A172 (cell line): ENCODE data around the gene TOB1. TPM values are rescaled to one million over a fixed set of nuclear protein-coding genes. Genes with fewer than 3 reads are reported as not detected.
"Not testable (repeated sequence)": the region's sequence is repeated elsewhere in the genome, so short reads cannot be mapped to it uniquely, and the experiment has no call there.

Experiments used
- DNase-seq: peaks from one replicate; pipeline ENCODE4 v3.0.0-alpha.2; 2015; ENCODE audit warnings: low spot score
- total RNA-seq: library from RNA; depleted of rRNA; stranded (reverse); fragments of >200 nt; shearing (Covaris generic); gene quantifications from 2 replicates; pipeline ENCODE4 v1.2.3, GENCODE V29; 2014

TOB1 gene
- total RNA-seq, 1 experiment from 2014 or later = 7.2 TPM

- DNase-seq = no peak
Observed at GRCh38 chr17:50898369-50899004, 32.3 kb upstream of the TOB1 start.

DNA sequence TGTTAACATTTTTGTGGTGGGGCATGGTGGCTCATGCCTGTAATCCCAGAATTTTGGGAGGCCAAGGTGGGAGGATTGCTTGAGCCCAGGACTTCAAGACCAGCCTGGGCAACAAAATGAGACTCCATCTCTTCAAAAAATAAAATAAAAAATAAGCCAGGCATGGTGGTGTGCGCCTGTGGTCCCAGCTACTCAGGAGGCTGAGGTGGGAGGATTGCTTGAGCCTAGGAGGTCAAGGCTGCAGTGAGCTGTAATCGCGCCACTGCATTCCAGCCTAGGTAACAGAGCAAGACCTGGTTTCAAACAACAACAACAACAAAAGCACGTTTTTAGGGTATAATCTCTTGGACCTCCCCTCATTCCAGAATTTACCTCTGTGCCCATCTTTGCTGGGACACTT lies 28.4 kb upstream of the TOB1 start:
- DNase-seq = not testable (repeated sequence)

DNA sequence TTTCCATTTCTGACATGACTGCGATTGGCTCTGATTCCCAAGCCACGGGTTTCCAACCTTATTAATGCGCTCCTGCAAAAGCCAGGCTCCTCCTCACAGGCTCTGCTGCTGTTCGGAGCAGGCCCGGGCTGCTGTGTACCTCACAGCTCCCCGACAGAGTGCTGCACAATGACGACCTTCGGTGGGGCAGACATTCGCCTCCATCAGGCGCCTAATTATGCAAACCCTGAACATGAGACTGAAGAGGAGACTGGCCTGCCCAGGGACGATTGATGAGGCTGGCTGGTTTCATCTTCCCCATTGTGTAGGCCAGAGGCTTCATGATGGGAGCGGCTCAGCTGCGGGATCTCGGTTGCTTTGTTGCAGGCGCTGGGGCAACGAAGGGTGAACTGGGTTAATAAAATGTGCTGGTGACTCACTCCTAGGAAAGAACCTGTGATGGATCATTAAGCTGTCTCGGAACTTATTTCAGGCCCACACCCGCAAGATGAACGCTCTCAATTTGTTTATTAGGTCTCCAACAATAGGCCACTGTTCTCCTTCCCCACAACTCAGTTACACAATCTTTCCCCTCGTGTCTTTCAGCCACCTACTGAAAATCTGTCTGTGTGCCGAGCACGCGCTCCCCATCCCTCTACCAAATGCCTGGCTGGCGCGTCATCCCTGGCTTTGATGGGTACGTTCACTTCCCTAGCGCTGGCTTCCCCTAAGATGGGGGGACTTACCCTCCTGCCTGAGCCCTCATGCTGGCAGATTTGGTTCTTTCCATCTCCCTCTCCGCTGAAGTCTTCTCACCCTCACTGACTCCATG lies 27.2 kb upstream of the TOB1 start:
- DNase-seq = peak; percentile 84

GRCh38 chr17:50892101-50892776 lies 26.1 kb upstream of the TOB1 start:
- no peak for DNase-seq

DNA sequence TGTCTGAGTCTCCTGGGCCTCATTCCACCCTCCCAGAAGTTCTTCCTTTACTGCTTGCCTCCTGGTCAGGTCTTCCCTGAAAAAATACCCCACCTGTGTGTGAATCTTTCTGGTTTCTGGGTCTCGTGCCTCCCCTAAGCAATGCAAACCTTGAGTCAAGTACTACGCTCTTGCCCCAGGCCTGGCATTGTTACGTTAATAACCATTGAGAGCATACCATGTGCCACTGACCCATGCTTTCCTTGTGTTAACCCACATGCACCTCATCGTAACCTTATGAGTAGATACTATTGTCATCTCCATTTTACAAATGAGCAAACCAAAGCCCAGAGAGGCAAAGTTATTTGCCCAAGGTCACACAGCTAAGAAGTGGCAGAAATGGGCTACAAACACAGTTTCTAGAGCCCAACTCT lies 25.4 kb upstream of the TOB1 start:
- no peak for DNase-seq

- no peak for DNase-seq
Observed at GRCh38 chr17:50890675-50891516, 24.7 kb upstream of the TOB1 start.

GRCh38 chr17:50889528-50890118 lies 23.5 kb upstream of the TOB1 start:
- no peak for DNase-seq

- no peak for DNase-seq
Observed at GRCh38 chr17:50887705-50888245, 21.6 kb upstream of the TOB1 start.

GRCh38 chr17:50884439-50885311 lies 18.5 kb upstream of the TOB1 start:
- DNase-seq = peak; percentile 26

DNA sequence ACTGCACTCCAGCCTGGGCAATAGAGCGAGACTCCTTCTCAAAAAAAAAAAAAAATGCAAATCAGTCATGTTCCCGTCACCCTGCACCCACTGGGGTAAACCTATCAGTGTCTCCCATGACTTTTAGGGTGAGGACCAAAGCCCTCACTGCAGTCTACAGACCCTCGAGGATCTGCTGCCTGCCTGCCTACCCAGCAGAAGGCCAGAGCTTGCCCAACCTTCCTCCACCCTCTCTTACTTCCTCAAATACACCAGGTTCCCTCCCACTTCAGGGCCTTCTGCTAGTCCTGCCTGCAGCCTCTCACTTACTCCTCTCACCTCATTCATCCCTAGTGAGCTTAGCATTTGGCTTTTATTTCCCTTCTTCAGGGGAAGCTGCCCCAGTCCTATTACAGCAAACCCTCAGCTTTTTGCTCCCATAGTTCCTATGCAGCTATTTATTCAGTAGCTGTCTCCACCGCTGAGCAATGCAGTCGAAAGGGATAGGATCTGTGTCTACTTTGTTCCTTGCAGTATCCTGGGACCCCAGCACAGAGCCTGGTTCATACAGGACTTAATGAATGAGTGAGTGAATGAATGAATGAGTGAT lies 17.8 kb upstream of the TOB1 start:
- no peak for DNase-seq

DNA sequence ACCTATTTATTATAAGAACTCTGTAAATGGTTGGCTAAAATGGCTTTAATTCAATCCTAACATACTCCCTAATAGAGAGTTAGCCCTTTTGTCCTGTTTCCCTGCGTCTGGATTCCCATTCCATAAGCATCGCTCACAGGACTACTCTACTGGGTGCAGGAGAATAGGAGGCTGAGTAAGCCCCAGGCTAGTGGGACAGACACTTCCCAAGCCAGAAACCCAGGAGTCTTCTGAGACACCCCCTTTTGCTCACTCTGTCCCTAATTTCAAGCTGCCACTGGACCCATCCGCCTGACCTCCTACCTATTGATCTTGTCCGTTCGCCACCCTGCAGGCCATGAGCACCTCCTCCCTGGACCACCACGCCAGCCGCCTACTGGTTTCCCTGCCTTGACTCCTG lies 16.7 kb upstream of the TOB1 start:
- peak; percentile 35 for DNase-seq

DNA sequence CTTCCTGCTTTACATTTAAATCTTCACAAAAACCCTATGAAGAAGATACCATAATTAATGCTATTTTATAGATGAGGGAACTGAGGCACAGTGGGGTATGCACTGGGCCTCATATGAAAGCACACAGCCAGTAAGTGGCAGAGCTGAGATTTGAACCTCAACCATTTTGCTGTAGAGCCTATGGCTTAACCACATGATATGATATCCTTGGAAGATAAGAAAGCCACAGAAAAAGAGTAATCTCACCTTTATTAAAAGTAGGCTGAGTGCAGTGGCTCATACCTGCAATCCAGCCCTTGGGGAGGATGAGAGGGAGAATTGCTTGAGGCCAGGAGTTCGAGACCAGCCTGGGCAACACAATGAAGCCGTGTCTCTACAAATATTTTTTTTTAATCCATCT lies 15.0 kb upstream of the TOB1 start:
- no peak for DNase-seq

- DNase-seq = no peak
Observed at GRCh38 chr17:50879086-50879485, 12.9 kb upstream of the TOB1 start.

DNA sequence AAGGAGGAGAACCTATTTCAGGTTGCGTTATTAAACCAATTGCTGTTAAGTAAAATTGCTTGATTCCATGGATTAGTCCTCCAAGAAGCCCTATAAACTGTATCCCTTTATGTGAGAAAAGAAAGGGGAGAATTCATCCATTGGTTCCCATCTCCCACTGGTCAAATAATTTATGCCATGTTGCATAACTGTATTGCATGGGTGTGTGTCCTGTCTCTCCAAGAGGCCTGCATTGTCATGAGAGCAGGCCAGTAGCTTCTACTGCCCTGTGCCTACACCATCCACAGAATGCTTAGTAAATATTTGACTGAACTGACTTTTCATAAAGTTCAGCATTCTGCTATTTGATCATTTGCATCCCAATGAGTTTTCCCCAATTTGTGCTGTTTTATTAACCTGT lies 11.7 kb upstream of the TOB1 start:
- DNase-seq = no peak

- not testable (repeated sequence) for DNase-seq
Observed at GRCh38 chr17:50877042-50877441, 10.9 kb upstream of the TOB1 start.

- no peak for DNase-seq
Observed at GRCh38 chr17:50875074-50875473, 8.9 kb upstream of the TOB1 start.

DNA sequence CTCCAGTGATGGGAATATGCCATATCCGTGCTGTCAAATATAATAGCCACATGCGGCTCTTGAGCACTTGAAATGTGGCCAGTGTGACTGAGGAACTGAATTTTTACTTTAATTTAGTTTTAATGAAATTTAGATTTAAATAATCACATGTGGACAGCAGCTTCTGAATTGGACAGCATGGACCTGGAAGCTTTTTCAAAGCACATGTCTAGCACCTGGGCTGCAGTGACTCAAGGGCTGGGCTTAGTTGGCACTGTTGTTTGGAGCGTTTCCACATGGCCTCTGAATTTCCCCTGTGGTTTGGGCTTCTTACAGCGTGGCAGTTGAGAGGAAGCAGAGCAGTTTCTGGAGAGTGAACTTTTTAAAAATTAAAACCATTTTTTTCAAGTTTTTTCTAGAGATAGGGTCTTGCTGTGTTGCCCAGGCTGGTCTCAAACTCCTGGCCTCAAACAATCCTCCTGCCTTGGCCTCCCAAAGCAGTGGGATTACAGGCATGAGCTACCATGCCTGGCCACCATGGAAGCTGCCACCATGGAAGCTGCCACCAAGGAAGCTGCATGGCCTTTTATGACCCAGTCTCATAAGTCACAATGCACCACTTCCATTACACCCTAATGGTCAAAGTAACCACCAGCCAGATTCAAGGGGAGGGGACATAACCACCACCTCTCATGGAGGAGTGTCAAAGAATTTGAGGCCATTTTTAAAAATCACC lies 6.7 kb upstream of the TOB1 start:
- DNase-seq = peak; percentile 46

DNA sequence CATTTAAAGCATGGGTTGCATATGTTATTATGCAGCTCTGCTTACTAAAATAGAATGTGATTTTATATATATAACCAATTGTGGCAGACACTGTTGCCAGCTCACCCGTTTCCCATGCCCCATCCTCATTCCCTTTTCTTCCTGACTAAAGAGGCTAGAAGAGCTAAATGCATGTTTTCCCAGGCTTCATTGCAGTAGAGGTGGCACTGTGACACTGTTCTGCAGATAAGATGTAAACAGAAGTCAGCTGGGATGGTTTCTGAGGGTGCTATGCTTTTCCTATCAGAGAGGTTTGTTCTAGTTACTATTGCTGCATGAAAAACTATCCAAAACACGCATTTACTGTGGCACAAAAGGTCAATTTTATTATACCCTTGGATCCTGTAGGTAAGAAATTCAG lies 5.7 kb upstream of the TOB1 start:
- no peak for DNase-seq

- DNase-seq = no peak
Observed at GRCh38 chr17:50871364-50871763, 5.2 kb upstream of the TOB1 start.
